IMR-90 (cell line): Measurements from ENCODE around the gene PLA2G4D.

Experiments
- BHLHE40 ChIP-seq: fragments of 150-350 bp; IDR thresholded peaks from 2 replicates; pipeline ENCODE4 v1.6.1; 2016; ENCODE audit warnings: mild to moderate bottlenecking, low read depth, low read length
- CEBPB ChIP-seq: IDR thresholded peaks from 2 replicates; pipeline ENCODE4 v1.6.1; 2012; ENCODE audit warnings: low read depth, low read length, improper control_type of control experiment
- CTCF ChIP-seq: conservative IDR thresholded peaks from 2 replicates; pipeline ENCODE4 v1.5.1; 2012; ENCODE audit warnings: mild to moderate bottlenecking, low read depth, low read length, improper control_type of control experiment
- ELK1 ChIP-seq: fragments of 150-350 bp; IDR thresholded peaks from 2 replicates; pipeline ENCODE4 v1.6.1; 2016; ENCODE audit warnings: low read depth, mild to moderate bottlenecking, low read length, moderate library complexity, borderline replicate concordance
- FOS ChIP-seq: fragments of 150-350 bp; IDR thresholded peaks from 2 replicates; pipeline ENCODE4 v1.6.1; 2016; ENCODE audit warnings: low read depth, low read length
- MAFK ChIP-seq: IDR thresholded peaks from 2 replicates; pipeline ENCODE4 v1.6.1; 2012; ENCODE audit warnings: low read depth, low read length, improper control_type of control experiment
- MXI1 ChIP-seq: IDR thresholded peaks from 2 replicates; pipeline ENCODE4 v1.6.1; 2012; ENCODE audit warnings: low read depth, mild to moderate bottlenecking, low read length, moderate library complexity, borderline replicate concordance
- NFE2L2 ChIP-seq: fragments of 150-350 bp; IDR thresholded peaks from 2 replicates; pipeline ENCODE4 v1.6.1; 2016; ENCODE audit warnings: low read depth, mild to moderate bottlenecking, low read length
- POLR2A ChIP-seq: IDR thresholded peaks from 2 replicates; pipeline ENCODE4 v1.6.1; 2012; ENCODE audit warnings: mild to moderate bottlenecking, low read depth, low read length
- RAD21 ChIP-seq: IDR thresholded peaks from 2 replicates; pipeline ENCODE4 v1.6.1; 2012; ENCODE audit warnings: low read length, improper control_type of control experiment
- RCOR1 ChIP-seq: IDR thresholded peaks from 2 replicates; pipeline ENCODE4 v1.6.1; 2012; ENCODE audit warnings: mild to moderate bottlenecking, low read length, improper control_type of control experiment; ENCODE audit not compliant: insufficient replicate concordance
- RFX5 ChIP-seq: IDR thresholded peaks from 2 replicates; pipeline ENCODE4 v1.8.0; 2012; ENCODE audit warnings: low read depth, mild to moderate bottlenecking, low read length, moderate library complexity
- USF2 ChIP-seq: fragments of 150-350 bp; IDR thresholded peaks from 2 replicates; pipeline ENCODE4 v1.6.1; 2017; ENCODE audit warnings: mild to moderate bottlenecking, antibody characterized with exemption, low read length, low read depth

- no peak for TF ChIP-seq CTCF
- TF ChIP-seq POLR2A, result no peak
- TF ChIP-seq CEBPB, result no peak
- no peak for TF ChIP-seq BHLHE40
- TF ChIP-seq MXI1, result no peak
- no peak for TF ChIP-seq RFX5
- no peak for TF ChIP-seq RCOR1
- TF ChIP-seq ELK1, result no peak
- no peak for TF ChIP-seq FOS
- no peak for TF ChIP-seq NFE2L2
- no peak for TF ChIP-seq RAD21
- no peak for TF ChIP-seq USF2
- TF ChIP-seq MAFK, result no peak
Measured at GRCh38 chr15:42032376-42033213, 61.8 kb downstream of the PLA2G4D start.
